Activated CD8-positive, alpha-beta T cell treated with anti-CD3 and anti-CD28 coated beads for 36 hours (primary cell): ENCODE results near the gene CLEC4M. TPM values are rescaled to one million over a fixed set of nuclear protein-coding genes. Genes with fewer than 3 reads are reported as not detected.
"Not testable (repeated sequence)": the region's sequence is repeated elsewhere in the genome, so short reads cannot be mapped to it uniquely, and the experiment has no call there.

Experiments
- ATAC-seq: fragments of 200-7000 bp; cut with Tn5 transposase; one replicate; pipeline ENCODE4 v1.10.0; 2021; ENCODE audit warnings: mild to moderate bottlenecking, moderate library complexity
- CTCF ChIA-PET: fragments of 350-600 bp; sonication (Branson Sonifier 250); formaldehyde crosslinking; loops from one replicate; lab custom pipeline; 2021; ENCODE audit warnings: antibody characterized with exemption; lab: Charles Lee
- POLR2A ChIA-PET: fragments of 350-600 bp; sonication (Branson Sonifier 250); formaldehyde crosslinking; loops from one replicate; lab custom pipeline; 2021; ENCODE audit warnings: antibody characterized with exemption; lab: Charles Lee
- DNase-seq: peaks from one replicate; pipeline ENCODE4 v3.0.0-alpha.2; 2020
- H3K27ac Mint-ChIP-seq: one replicate; pipeline ENCODE4 v1.8.0; 2021; ENCODE audit warnings: mild to moderate bottlenecking, mixed read lengths
- H3K27me3 Mint-ChIP-seq: one replicate; pipeline ENCODE4 v1.8.0; 2021; ENCODE audit warnings: mixed read lengths
- H3K36me3 Mint-ChIP-seq: one replicate; pipeline ENCODE4 v1.8.0; 2021; ENCODE audit warnings: low read depth, mixed read lengths
- H3K4me1 Mint-ChIP-seq: one replicate; pipeline ENCODE4 v1.8.0; 2021; ENCODE audit warnings: low read depth, mixed read lengths
- H3K4me3 Mint-ChIP-seq: one replicate; pipeline ENCODE4 v1.8.0; 2021; ENCODE audit warnings: mild to moderate bottlenecking, moderate library complexity, mixed read lengths
- H3K9me3 Mint-ChIP-seq: one replicate; pipeline ENCODE4 v1.8.0; 2021; ENCODE audit warnings: mixed read lengths
- intact Hi-C: fragments of 100-400 bp; cut with micrococcal nuclease; formaldehyde crosslinking; loops from one replicate; pipeline ENCODE4 v1.10.0; 2022
- total RNA-seq, 2 experiments: library from RNA; stranded (reverse); gene quantifications; one replicate each; pipeline ENCODE4 v1.2.3, GENCODE V29; 2021
- TF ChIP-seq, protein P1 (sequence below): fragments of 200-600 bp; IDR thresholded peaks from one replicate; pipeline ENCODE4 v1.8.0; 2022; ENCODE audit warnings: antibody characterized with exemption, mild to moderate bottlenecking

CLEC4M gene
- total RNA-seq, 2 experiments from 2014 or later, result not detected

DNA sequence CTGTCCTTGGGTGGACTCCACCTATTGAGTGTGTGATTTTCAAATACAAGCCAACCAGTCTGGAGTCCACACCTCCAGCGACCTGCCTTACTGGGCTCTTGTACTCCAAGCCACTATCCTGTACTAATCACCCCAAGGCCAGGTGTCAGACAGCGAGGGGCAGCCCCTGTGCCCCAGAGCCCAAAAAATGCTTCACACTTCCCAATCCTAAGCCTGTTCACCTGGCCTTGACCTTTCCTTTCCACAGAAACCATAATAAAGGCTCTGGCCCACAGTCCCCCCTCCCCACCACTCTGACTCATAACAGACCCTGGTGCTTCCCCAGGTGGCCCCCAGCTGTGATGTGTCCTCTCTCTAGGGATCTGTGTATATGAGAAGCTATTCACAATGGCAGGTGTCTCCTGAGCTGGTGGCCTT lies 19.6 kb upstream of the CLEC4M start:
- DNase-seq (peak; percentile 54), ATAC-seq (peak; percentile 83)
- POLR2A ChIA-PET, result no interaction called here
- TF ChIP-seq, protein P1, sequence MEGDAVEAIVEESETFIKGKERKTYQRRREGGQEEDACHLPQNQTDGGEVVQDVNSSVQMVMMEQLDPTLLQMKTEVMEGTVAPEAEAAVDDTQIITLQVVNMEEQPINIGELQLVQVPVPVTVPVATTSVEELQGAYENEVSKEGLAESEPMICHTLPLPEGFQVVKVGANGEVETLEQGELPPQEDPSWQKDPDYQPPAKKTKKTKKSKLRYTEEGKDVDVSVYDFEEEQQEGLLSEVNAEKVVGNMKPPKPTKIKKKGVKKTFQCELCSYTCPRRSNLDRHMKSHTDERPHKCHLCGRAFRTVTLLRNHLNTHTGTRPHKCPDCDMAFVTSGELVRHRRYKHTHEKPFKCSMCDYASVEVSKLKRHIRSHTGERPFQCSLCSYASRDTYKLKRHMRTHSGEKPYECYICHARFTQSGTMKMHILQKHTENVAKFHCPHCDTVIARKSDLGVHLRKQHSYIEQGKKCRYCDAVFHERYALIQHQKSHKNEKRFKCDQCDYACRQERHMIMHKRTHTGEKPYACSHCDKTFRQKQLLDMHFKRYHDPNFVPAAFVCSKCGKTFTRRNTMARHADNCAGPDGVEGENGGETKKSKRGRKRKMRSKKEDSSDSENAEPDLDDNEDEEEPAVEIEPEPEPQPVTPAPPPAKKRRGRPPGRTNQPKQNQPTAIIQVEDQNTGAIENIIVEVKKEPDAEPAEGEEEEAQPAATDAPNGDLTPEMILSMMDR, result no peak
- Mint-ChIP-seq H3K4me1 (peaks cover 13% of the 10 kb centered on the region), H3K36me3 (no peaks in the 10 kb centered on the region), H3K27me3 (peaks cover 29% of the 10 kb centered on the region), H3K9me3 (peaks cover 5% of the 10 kb centered on the region), H3K27ac (no peak overlapping the region), H3K4me3 (no peak overlapping the region)
- intact Hi-C loops, result loop anchor here (10.0 kb wide), 1 partner anchor 51 kb away; no protein-coding TSS in a partner anchor
- CTCF ChIA-PET, result interaction anchor here (2.4 kb wide), 1 partner anchor 63 kb away, joined by 10 read pairs; the partner anchor contains the start of gene TRAPPC5

- Mint-ChIP-seq H3K9me3 (peaks cover 5% of the 10 kb centered on the region), H3K27me3 (peaks cover 29% of the 10 kb centered on the region), H3K27ac (no peak overlapping the region), H3K4me3 (no peak overlapping the region), H3K36me3 (no peaks in the 10 kb centered on the region), H3K4me1 (peaks cover 13% of the 10 kb centered on the region)
- ChIA-PET POLR2A (no interaction called here), CTCF (interaction anchor here (2.4 kb wide), 1 partner anchor 63 kb away, joined by 10 read pairs; the partner anchor contains the start of gene TRAPPC5)
- TF ChIP-seq, protein P1, result no peak
- ATAC-seq, result no peak
- intact Hi-C loops, result loop anchor here (10.0 kb wide), 1 partner anchor 51 kb away; no protein-coding TSS in a partner anchor
- no peak for DNase-seq
Observed at GRCh38 chr19:7744199-7744786, 18.8 kb upstream of the CLEC4M start.

GRCh38 chr19:7744871-7745650 lies 18.0 kb upstream of the CLEC4M start:
- TF ChIP-seq, protein P1, result no peak
- POLR2A ChIA-PET, result no interaction called here
- no peak for DNase-seq
- intact Hi-C loops, result loop anchor here (10.0 kb wide), 1 partner anchor 50 kb away; no protein-coding TSS in a partner anchor
- no peak overlapping the region for H3K4me3 Mint-ChIP-seq
- H3K36me3 Mint-ChIP-seq, result peaks cover under 1% of the 10 kb centered on the region
- H3K4me1 Mint-ChIP-seq, result peaks cover 13% of the 10 kb centered on the region
- CTCF ChIA-PET, result no interaction called here
- no peak for ATAC-seq
- no peak overlapping the region for H3K27ac Mint-ChIP-seq
- H3K9me3 Mint-ChIP-seq, result peaks cover 5% of the 10 kb centered on the region
- H3K27me3 Mint-ChIP-seq, result peaks cover 28% of the 10 kb centered on the region

- peaks cover 23% of the 10 kb centered on the region for H3K27me3 Mint-ChIP-seq
- DNase-seq, H3K4me3 Mint-ChIP-seq, H3K27ac Mint-ChIP-seq, CTCF ChIA-PET, H3K36me3 Mint-ChIP-seq, POLR2A ChIA-PET, ATAC-seq: not testable (repeated sequence)
- intact Hi-C loops, result loop anchor here (10.0 kb wide), 1 partner anchor 48 kb away; no protein-coding TSS in a partner anchor
- H3K9me3 Mint-ChIP-seq, result peaks cover 13% of the 10 kb centered on the region
- peaks cover 25% of the 10 kb centered on the region for H3K4me1 Mint-ChIP-seq
Observed at GRCh38 chr19:7746306-7746705, 16.7 kb upstream of the CLEC4M start.
